ENCODE measurements around the gene IPO11.

IPO11 gene

DNA sequence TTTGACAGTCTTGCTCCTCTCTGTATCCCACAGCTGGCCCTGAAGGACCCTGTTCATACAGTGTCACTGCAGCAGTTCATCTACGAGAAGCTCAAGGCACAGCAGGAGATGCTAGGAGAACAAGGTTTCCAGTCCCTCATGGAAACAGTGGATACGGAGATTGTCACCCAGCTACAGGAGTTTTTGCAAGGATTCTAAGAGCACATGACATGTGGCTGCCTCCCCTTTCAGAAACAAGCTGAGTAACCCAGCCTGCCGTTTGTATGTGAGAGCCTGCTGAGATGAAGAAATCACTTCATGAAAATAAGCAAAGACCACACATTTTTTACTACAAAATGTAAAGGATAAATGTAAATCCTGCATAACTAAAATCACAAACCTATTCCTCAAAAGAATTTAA lies 214.6 kb downstream of the IPO11 start:
- Histone ChIP-seq H3K4me1 (ENCODE audit: low read depth, poor library complexity, severe bottlenecking) (no peaks in the 10 kb centered on the region), H2AFZ (ENCODE audit: low read depth) (no peak overlapping the region), H3K4me2 (no peak overlapping the region), H3K9ac (no peak overlapping the region), H3K27me3 (ENCODE audit: insufficient read depth, low read depth) (no peaks in the 10 kb centered on the region), H3K4me3 (IDR thresholded peaks at IDR 0.05; ENCODE audit: insufficient read depth, low read depth, low read length) (no peak overlapping the region), H3K36me3 (ENCODE audit: insufficient read depth) (no peaks in the 10 kb centered on the region), H4K20me1 (ENCODE audit: insufficient read depth) (no peaks in the 10 kb centered on the region), H3K79me2 (ENCODE audit: insufficient read depth, low read depth) (no peaks in the 10 kb centered on the region), H3K27ac (no peak overlapping the region)
- TF ChIP-seq, protein P1, sequence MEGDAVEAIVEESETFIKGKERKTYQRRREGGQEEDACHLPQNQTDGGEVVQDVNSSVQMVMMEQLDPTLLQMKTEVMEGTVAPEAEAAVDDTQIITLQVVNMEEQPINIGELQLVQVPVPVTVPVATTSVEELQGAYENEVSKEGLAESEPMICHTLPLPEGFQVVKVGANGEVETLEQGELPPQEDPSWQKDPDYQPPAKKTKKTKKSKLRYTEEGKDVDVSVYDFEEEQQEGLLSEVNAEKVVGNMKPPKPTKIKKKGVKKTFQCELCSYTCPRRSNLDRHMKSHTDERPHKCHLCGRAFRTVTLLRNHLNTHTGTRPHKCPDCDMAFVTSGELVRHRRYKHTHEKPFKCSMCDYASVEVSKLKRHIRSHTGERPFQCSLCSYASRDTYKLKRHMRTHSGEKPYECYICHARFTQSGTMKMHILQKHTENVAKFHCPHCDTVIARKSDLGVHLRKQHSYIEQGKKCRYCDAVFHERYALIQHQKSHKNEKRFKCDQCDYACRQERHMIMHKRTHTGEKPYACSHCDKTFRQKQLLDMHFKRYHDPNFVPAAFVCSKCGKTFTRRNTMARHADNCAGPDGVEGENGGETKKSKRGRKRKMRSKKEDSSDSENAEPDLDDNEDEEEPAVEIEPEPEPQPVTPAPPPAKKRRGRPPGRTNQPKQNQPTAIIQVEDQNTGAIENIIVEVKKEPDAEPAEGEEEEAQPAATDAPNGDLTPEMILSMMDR (conservative IDR thresholded peaks at IDR 0.05; ENCODE audit: low read depth, low read length) = no peak

DNA sequence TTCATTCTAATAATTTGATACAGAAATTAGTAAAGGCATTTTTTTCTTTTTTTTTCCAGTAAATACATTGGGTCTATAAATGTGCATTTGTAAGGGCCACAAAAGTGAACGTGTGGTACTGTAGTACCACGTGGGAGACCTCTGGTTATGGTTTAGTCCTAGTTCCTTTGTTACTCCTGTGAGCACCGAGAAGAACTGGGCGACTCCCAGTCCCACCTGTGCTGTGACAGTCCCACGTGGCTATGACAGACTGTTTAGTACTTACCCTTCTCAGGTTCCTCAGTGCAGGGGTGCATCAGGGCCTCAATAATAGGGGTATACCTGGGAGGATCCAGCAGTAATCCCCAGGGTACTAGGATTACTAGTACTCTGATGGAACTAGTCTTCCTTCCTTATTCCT lies 215.3 kb downstream of the IPO11 start:
- H2AFZ ChIP-seq (ENCODE audit: low read depth) = no peak overlapping the region
- no peak overlapping the region for H3K4me2 ChIP-seq
- no peaks in the 10 kb centered on the region for H3K27me3 ChIP-seq (ENCODE audit: insufficient read depth, low read depth)
- H4K20me1 ChIP-seq (ENCODE audit: insufficient read depth) = no peaks in the 10 kb centered on the region
- no peaks in the 10 kb centered on the region for H3K36me3 ChIP-seq (ENCODE audit: insufficient read depth)
- H3K4me3 ChIP-seq (IDR thresholded peaks at IDR 0.05; ENCODE audit: insufficient read depth, low read depth, low read length) = no peak overlapping the region
- H3K9ac ChIP-seq = no peak overlapping the region
- TF ChIP-seq, protein P1 (conservative IDR thresholded peaks at IDR 0.05; ENCODE audit: low read depth, low read length) = no peak
- H3K4me1 ChIP-seq (ENCODE audit: low read depth, poor library complexity, severe bottlenecking) = no peaks in the 10 kb centered on the region
- H3K79me2 ChIP-seq (ENCODE audit: insufficient read depth, low read depth) = no peaks in the 10 kb centered on the region
- no peak overlapping the region for H3K27ac ChIP-seq

DNA sequence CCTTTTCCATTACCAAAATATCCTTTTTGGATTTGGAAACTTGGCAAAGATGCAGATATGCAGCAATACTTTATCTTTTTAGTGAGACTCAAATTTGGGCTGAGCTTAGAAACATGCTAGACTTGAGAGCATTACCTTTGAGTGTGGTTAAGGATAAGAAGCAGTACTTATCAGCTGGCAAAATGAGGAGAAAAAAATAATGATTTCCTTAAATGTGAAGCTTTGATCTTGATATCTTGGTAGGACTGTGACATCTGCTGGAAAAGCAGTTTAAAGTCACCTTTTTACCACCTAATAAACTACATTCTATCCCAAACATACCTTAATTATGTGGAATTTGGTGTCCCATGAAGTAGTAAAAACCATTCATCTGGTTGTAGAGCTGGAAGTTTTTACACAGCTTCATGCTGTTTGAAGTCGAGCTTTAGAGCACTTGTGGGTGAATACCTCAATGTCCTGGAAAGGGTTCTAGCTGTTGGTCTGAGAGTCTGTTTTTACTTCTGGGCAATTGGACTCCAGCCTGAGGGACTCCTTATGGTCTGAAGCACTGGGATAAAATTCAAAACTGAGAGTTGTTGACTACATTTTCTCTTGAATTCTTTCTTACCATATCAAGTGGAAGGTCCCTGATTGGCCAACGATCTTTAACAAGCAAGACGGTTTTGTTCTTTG lies 219.5 kb downstream of the IPO11 start:
- Histone ChIP-seq H2AFZ (ENCODE audit: low read depth) (no peak overlapping the region), H3K36me3 (ENCODE audit: insufficient read depth) (no peaks in the 10 kb centered on the region), H3K4me2 (no peak overlapping the region), H3K27ac (no peak overlapping the region), H3K4me1 (ENCODE audit: low read depth, poor library complexity, severe bottlenecking) (no peaks in the 10 kb centered on the region), H3K27me3 (ENCODE audit: insufficient read depth, low read depth) (no peaks in the 10 kb centered on the region), H3K79me2 (ENCODE audit: insufficient read depth, low read depth) (no peaks in the 10 kb centered on the region), H3K4me3 (IDR thresholded peaks at IDR 0.05; ENCODE audit: insufficient read depth, low read depth, low read length) (no peak overlapping the region), H4K20me1 (ENCODE audit: insufficient read depth) (no peaks in the 10 kb centered on the region), H3K9ac (no peak overlapping the region)
- TF ChIP-seq, protein P1 (conservative IDR thresholded peaks at IDR 0.05; ENCODE audit: low read depth, low read length) = no peak

DNA sequence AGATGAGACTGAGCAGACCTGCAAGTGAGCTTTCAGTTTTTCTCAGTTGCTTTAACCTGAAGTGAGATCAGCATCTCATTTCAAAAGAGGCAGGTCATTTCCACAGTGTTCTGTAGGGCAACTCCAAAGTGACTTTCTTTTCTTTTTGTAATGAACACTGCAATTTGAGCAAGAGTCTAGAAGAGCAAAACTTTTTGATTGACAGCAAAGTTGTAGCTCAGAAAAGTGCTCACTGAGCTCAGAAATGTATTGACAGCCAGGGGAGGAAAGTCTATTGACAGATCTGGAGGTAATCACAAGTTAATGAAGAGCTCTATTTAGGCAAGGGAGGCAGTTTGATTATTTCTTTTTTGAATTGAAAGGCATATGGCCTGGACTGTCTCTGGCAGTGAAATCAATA lies 220.7 kb downstream of the IPO11 start:
- Histone ChIP-seq H3K27ac (no peak overlapping the region), H3K4me1 (ENCODE audit: low read depth, poor library complexity, severe bottlenecking) (no peaks in the 10 kb centered on the region), H3K4me2 (no peak overlapping the region), H3K36me3 (ENCODE audit: insufficient read depth) (no peaks in the 10 kb centered on the region), H2AFZ (ENCODE audit: low read depth) (no peak overlapping the region), H3K9ac (no peak overlapping the region), H4K20me1 (ENCODE audit: insufficient read depth) (no peaks in the 10 kb centered on the region), H3K4me3 (IDR thresholded peaks at IDR 0.05; ENCODE audit: insufficient read depth, low read depth, low read length) (no peak overlapping the region), H3K79me2 (ENCODE audit: insufficient read depth, low read depth) (no peaks in the 10 kb centered on the region), H3K27me3 (ENCODE audit: insufficient read depth, low read depth) (no peaks in the 10 kb centered on the region)
- TF ChIP-seq, protein P1 (conservative IDR thresholded peaks at IDR 0.05; ENCODE audit: low read depth, low read length) = no peak
